Measurements from ENCODE around the gene HTT.

Gene HTT

GRCh38 chr4:3280466-3280865, 206.0 kb downstream of the HTT start:
- no peak for FAIRE-seq

- FAIRE-seq = no peak
Measured at GRCh38 chr4:3283483-3283882, 209.0 kb downstream of the HTT start.

GRCh38 chr4:3283916-3284315, 209.4 kb downstream of the HTT start:
- no peak for FAIRE-seq

DNA sequence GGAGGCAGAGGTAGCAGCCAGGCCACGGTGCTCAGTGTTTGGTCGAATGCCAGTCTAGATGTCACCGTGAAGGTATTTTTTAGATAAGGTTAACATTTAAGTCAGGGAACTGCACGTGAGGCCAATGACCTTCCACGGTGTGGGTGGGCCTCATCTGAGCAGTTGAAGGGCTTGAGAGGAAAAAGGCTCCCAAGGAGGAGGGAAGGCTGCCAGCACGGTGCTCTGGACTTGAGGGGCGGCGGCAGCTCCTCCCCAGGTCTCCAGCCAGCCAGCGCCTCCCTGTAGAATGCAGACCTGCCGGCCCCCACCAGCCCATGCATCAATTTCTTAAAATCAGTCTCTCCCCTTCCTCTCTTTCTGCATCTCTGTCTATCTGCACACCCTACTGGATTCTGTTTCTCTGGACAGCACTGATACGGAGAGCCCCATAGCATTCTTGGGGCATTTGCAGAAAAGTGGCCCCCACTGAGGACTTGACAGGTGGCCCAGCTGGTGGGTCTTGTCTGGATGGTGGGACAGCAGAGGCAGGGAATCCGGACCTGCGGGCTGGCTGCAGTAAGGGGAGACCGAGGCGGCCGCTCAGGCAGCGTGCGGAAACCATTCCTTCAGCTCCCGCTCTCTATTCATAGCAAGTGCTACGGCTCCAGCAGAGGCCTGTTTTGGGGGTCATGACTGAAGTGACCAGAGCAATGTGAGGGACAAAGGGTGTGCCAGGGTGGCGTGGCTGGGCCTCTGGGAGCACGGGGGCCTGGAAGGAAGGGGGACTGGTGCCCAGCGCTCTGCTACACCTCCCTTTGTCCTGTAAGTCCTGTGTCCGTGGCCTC, 210.5 kb downstream of the HTT start:
- FAIRE-seq = no peak

DNA sequence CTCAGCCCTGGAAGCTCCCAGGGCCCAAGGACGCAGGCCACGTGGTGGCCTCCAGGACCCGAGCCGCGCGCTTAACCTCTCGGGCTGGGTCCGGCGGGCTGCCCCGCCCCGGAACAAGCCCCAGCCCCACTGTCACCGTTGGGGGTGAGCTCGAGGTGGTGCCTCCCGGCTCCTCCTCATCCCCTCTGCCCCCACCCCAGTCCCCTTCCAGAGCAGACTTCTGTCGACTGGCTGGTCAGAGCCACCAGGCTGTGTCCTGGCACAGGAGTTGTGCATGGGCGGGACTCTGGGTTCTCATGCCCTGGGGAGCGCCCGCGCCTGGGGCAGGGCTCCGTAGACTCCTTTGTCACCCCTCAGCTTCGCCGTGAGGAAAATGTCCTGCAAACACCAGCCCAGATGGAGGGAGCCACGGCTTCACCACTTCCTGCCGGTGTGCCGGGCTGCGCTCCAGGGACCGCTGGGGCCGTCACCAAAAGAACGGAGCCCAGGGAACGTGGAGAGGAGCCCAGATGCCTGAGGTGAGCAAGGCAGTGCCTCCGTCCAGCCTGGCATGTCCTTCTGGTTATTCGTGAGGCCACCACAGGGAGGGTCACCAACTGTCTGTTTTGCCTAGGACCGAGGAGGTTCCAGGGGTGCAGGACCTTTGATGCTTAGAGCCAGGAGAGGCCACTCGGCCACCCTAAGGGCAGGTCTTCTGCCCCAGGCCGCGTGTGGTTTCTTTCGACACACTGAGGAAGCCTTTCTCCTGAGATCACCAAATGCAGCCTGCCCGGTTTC, 211.3 kb downstream of the HTT start:
- FAIRE-seq = no peak

DNA sequence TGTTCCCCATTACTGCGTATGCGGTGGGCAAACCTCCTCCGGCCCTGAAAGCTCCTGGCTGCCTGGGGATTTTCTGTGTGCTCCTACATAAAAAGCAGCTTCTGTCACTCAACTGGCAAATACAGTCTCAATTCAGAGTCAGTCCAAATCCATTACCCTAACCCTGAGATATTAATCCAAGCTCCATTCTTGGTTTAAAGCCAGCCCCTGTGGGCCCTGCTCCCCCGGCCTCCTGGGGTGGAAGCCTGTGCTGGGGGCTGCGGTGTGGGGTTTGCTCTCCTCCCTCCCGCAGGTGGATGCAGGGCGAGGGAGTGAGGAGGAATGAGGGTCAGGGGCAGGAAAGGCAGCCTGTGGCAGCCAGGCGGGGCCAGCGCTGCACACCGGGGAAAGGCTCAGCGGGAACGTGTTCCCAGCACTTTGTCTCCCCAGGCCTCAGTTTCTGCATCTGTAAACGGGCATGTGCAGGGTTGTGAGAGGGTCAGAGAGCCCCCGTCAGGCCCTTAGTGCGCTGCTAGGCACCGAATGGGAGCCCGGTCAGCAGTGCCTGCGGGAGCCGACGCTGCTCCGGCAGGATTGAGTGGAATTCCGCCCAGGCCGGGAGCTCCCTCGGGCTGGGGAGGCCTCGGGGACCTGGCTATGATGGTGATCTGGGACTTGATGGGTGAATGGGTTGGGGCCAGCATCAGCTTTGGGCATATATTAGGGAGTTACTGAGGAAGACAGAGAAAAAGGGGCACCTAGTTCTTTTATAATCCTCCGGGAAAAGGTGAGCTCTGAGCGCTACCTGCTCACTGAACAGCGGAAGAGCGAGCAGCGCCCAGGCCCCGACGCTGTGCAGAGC, 212.1 kb downstream of the HTT start:
- FAIRE-seq = no peak

GRCh38 chr4:3287271-3287971, 212.9 kb downstream of the HTT start:
- no peak for FAIRE-seq

DNA sequence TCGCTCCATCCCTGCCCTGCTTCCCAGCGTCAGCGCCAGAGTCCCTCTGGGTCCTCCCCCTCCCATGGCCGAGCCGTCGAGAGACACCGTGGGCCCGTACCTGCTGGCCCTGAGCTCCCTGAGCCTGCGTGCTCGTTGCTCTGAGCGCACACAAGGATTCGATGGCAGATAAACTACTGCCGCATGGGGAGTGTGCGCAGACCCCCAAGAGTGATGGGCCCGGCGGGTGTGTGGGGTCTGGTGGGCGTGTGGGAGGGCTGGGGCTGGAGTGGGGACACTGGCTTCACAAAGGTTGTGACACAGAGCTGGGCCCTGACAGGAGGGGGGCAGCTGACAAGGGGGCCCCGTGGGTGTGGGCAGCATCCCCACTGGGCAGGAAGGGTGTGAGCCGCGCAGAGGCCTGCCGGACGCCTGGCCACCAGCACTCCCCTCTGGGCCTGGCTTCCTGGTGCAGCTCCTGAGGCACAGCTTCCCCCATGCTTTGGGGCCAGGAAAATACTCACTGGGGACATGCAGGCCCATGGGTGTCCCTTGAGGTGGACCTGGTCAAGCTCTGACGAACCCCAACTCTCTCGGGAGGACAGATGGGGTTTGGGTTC, 213.6 kb downstream of the HTT start:
- no peak for FAIRE-seq

DNA sequence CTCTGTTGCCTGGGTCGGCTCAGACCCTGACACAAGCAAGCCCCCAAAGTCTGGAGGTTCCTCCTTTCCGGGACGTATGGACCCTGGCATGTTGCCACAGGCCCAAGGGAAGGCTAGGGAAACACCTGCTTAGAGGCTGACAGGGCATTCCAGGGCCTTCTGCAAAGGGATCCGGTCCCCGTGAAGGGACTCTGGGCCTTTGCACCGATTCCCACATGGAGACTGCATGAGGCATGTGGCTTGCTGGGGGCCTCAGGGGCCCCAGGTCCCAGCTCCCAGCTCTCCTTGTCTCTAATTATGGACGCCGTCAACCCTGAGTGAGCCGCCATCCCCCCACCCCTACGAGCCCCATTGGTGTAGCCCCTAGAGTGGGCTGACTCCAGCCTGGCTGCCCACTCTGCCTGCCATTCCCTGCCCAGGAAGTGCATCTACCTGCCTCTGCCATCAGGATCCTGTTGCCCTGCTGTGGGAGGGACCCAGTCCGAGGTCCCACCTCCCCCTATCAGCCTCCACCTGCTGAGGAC, 214.2 kb downstream of the HTT start:
- FAIRE-seq = no peak

GRCh38 chr4:3290476-3290875, 216.0 kb downstream of the HTT start:
- FAIRE-seq = no peak

GRCh38 chr4:3290889-3291321, 216.4 kb downstream of the HTT start:
- no peak for FAIRE-seq

DNA sequence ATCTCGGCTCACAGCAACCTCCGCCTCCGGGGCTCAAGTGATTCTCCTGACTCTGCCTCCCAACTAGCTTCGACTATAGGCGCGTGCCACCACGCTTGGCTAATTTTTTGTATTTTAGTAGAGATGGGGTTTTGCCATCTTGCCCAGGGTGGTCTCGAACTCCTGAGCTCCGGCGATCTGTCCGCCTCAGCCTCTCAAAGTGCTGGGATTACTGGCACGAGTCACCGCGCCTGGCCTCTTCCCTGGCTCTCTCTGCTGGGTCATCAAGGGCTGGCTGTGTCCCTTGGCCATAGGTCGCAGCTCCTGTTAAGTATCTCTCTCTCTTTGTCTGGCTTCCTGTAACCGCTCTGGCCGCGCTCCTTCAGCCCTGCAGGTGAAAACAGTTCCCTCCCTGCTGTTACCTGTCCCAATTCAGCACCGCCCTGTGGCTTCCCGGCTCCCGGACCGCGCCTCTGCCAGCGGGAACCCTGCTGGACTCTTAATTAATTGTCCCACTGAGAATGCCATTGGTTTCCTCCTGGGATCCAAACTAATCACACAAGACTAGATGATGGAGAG, 217.0 kb downstream of the HTT start:
- no peak for FAIRE-seq

GRCh38 chr4:3291969-3292570, 217.6 kb downstream of the HTT start:
- FAIRE-seq = no peak

DNA sequence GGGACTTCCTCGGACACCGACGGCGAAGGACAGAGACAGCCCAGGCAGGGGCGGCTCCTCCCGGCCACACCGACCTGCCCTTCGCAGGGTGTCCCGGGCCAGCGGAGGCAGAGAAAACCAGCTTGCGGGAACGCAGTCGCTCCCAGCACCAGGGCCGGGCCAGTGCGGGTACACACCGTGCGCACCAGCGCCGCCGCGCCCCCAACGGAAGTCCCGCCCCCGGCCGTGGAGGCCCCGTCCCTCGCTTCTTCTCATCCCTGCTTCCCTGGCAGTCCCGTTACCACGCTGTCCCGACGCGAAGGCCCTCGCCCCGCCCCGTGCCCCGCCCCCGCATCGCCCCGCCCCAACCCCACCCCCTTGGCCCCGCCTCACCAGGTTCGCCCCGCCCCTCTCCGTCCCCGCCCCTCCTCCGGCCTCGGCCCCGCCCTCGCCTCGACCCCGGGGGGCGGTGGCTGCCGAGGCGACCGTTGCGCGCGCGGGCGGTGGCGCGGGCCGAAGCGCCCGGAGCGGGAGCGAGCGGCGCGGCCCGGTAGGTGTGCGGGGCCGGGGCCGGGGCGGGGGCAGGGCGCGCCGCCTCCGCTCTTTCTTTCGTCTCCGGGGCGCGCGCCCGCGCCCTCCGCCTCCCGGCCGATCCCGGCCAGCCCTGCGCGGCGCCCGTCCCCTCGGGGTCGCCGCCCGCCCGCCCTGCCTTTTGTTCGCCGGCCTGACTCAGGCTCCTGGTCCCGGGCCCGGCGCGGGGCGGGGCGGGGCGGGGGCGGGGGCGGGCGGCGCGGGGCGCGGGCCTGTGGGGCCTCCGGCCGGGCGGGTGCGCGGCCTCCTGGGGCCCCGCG, 218.3 kb downstream of the HTT start, which contains the start of gene RGS12:
Gene RGS12 (plus strand): TSS at position 451 of the 830 bp plus-strand sequence. CDS start 23,150 bp downstream, outside the sequence.
- FAIRE-seq = no peak

Measured in islet of Langerhans (tissue), 1 donor.